ENCODE data around the gene ATF5.
A peak's percentile ranks its signal among the peaks of the same experiment; 100 is the strongest.
"Not testable (repeated sequence)": the region's sequence is repeated elsewhere in the genome, so short reads cannot be mapped to it uniquely, and the experiment has no call there.

Gene ATF5

DNA sequence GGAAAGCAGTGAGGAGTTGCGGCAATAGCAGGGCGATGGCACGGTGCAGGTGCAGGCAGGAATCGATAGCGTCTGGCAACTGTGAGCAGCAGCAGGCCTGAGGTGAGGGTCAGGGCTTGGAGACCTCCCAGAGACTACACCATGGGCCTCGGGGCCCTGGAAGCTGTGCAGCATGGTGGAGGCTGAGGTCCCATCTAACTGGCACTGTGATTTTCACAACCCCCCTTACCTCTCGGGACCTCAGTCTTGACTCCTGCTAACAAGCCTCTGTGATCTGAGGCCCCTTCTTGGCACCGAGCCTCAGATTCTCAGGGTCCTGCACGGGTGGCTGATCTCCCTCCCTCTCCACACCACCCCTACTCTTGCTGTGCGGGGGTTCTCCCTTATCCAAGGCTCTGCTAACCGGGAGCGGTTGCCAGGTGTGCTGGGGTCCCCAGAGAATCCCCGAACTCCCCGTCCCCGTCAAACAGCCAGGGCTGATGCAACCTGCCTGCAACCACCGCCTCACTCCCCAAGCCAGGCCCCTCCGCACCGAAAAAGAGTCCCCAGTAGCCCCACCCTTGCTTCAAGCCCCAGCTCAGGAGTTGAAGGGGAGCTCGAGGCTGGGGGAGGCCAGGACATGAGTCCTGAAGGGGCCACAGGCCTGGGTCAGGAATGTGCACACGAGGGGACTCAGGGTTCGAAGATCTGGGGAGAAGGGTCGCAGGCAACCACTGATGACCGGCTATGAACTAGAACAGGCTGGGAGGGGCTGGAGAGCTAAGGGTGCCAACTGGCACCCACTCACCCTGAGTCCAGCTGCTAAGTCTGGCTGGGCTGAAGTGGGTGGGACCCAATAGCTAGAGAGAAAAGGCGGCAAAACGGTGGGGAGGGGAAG is 4.8 kb upstream of the ATF5 start:
- no peak for DNase-seq

DNA sequence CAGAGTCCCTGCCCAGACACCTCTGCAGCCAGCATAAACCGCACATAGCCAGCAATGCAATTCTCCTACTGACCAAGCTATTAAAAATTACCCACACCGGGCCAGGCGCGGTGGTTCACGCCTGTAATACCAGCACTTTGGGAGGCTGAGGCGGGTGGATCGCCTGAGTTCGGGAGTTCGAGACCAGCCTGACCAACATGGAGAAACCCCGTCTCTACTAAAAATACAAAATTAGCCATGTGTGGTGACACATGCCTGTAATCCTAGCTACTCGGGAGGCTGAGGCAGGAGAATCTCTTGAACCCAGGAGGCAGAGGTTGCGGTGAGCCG is 4.2 kb upstream of the ATF5 start:
- not testable (repeated sequence) for DNase-seq

GRCh38 chr19:49925486-49925885 is 3.5 kb upstream of the ATF5 start:
- no peak for DNase-seq

GRCh38 chr19:49926515-49926914 is 2.5 kb upstream of the ATF5 start:
- DNase-seq: no peak

DNA sequence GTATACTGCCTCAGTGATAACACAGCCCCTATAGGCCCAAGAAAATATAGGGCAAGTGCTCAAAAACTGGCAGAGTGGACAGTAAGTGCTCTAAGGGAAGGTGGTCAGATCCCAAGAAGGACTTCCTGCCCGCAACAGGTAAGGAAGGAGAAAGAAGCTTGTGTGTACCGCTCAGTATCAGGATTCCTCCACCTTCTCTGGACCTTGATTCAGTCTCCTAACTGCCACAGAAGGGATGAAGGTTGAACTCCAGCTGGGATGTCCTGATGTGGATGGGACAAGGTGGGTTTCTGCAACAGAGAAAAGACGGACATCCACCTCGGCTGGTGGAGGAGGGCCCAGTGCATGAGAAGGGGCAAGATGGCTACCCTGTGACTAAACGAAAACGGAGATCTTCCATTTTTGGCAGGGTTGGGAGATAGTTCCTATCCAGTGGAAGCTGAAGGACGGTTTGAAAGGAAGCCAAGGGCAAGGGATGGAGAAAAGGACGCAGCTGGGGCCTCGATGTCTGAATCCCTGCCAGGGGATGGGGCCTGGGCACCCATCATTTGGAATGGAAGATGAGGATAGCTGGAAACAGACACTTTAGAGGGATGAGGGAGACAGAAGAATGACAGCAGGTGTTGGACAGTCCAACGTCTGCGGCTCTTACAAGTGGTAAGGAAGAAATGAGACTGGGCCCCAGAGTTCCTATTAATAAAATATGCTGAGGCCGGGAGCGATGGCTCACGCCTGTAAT is 1.3 kb upstream of the ATF5 start:
- no peak for DNase-seq

- peak; percentile 93 to 96 for DNase-seq
Observed at GRCh38 chr19:49929611-49930482, 842 bp downstream of the ATF5 start.

GRCh38 chr19:49930483-49931011 is 1.5 kb downstream of the ATF5 start:
- DNase-seq: no peak

- no peak for DNase-seq
Observed at GRCh38 chr19:49931293-49932040, 2.5 kb downstream of the ATF5 start.

DNA sequence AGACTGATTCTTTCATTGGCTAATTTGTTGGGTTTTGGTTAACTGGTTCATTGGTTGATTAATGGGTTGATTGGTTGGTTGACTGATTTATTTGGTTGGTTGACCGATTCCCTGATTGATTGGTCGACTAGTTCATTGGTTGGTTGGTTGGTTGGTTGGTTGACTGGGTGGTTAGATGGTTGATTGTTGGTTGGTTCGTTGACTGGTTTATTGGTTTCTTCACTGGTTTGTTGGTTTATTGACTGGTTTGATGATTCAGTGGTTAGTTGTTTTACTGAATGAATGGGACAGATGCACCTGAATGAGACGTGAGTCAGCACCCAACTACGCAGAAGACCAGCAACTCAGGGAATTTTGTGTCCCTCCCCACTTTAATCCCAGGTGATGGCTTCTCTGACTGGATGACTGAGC is 3.0 kb downstream of the ATF5 start:
- no peak for DNase-seq

DNA sequence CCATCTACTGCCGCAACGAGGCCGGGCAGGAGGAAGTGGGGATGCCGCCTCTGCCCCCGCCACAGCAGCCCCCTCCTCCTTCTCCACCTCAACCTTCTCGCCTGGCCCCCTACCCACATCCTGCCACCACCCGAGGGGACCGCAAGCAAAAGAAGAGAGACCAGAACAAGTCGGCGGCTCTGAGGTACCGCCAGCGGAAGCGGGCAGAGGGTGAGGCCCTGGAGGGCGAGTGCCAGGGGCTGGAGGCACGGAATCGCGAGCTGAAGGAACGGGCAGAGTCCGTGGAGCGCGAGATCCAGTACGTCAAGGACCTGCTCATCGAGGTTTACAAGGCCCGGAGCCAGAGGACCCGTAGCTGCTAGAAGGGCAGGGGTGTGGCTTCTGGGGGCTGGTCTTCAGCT is 3.7 kb downstream of the ATF5 start:
- peak in 1 of 2 donors; percentile 18 for DNase-seq

DNA sequence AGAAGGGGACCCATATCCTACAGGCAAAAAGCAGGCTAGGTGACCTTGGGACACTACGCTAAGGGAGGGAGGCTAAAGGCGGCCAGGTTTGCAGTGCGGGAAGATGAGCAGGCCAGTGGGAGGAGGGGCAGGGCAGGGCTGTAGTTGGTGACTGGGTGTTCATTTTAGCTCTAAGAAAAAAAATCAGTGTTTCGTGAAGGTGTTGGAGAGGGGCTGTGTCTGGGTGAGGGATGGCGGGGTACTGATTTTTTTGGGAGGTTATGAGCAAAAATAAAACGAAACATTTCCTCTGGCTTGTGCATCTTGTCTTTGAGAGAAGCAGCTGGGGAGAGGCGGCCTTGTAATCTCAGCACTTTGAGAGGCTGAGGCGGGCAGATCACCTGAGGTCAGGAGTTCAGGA is 4.6 kb downstream of the ATF5 start:
- DNase-seq: no peak

DNA sequence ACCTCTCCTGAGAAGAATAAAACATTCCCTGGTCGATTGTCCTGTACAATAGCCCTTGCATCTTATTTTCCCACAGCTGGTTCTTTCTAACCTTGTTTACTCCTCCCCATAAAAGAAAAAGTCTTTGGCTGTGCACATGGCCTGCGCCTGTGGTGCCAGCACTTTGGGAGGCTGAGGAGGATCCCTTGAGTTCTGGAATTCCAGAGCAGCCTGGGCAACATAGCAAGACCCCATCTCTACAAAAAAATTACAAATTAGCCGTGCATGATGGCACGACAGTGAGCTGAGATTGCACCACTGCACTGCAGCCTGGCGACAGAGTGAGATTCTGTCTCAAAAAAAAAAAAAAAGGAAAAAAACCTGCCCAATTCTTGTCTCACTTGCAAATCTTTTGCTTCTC is 7.5 kb downstream of the ATF5 start:
- no peak for DNase-seq

DNA sequence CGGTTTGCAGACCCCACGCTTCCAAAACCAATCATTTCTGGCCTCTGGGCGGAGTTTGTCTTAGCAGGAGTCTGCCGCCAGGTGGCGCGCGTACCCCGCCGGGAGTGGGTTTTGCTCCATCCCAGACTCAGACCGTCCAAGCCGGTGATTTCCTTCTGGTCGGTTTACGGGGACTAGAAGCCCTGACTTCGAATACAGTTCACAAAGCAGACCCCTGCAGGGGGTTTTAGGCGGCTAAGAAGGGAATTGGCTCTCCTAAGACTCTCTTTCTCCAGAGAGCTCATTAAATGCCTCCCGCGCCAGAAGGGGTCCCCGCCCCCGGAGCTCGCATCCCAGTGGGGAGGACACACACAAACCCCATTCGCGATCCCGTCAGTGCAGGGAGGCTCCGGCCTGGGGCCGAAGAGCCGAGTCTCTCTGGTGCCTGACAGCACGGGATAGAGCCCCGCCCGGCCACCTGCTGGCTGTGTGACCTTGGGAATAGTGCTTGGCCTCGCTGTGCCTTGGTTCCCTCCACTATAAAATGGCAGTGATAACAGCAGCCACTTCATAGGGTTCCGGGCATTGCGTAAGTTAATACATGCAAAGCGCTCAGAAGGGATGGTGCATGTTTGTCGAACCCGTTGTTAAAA is 8.9 kb downstream of the ATF5 start:
- DNase-seq: peak; percentile 72 to 79

DNA sequence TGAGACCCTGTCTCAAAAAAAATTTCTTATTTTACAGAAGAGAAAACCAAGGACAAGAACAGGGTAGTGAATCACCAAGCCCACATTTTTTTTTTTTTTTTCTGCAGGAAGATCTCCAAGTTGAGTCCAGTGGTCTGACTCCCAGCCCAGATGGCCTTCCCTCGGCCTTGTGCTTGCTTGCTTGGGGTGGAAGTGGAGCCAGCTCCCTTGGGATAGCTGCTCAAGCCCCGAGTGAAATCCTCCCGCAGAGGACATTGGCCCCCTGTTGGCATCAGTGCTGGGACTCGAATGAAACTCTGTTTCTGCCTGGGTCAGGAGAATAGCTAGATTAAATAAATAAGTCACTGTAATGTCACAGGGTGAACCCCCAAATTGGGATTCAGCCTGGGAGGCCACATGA is 9.7 kb downstream of the ATF5 start:
- no peak for DNase-seq

GRCh38 chr19:49939721-49940481 is 10.9 kb downstream of the ATF5 start:
- no peak for DNase-seq

GRCh38 chr19:49940482-49940791 is 11.4 kb downstream of the ATF5 start:
- DNase-seq: no peak

GRCh38 chr19:49944567-49944966 is 15.6 kb downstream of the ATF5 start:
- not testable (repeated sequence) for DNase-seq

DNA sequence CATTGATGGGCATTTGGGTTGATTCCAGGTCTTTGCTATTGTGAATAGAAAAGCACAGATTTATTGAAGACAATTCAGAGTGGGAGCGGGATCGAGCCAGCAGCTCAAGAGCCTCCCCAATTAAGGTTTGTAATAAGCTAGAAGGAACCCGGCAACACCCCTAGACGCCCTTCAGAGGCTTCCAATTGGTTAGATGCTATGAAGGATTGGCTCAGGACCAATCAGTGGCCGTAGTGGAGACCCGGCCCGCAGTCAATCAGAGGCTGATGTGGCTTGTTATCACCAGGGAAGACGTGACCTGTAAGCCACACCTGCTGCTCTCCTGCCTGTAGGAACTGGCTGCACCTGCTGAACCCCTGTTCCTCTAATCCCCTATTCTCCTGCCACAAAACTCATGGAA is 17.4 kb downstream of the ATF5 start:
- DNase-seq: no peak

- DNase-seq: no peak
Observed at GRCh38 chr19:49949742-49950589, 21.0 kb downstream of the ATF5 start.

DNA sequence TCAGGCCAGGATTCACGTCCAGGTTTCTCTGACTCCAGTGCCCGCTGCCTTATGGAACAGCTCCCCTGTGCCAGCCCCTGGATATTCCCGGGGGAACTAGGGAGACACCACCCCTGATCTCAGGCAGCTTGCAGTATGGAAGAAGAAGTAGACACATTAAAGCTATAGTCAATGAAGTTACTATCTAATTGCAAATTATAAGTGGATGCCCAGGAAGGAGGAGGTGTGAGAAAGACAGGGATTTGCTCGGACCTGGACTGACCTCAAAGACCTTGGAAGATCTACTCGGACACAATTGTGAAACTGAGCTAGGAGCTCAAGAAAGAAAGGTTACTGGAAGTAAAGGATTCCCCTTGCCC is 21.6 kb downstream of the ATF5 start:
- DNase-seq: no peak

Data from activated CD4-positive, alpha-beta T cell treated with anti-CD3 and anti-CD28 coated beads for 4 hours (primary cell).